HUES64 (cell line): Measurements from ENCODE around the gene CHMP4A.
"Not testable (repeated sequence)": the region's sequence is repeated elsewhere in the genome, so short reads cannot be mapped to it uniquely, and the experiment has no call there.

ENCODE experiments used
- H3K27ac ChIP-seq: 2 replicates; pipeline ENCODE4 v1.7.0; 2013; ENCODE audit warnings: low read depth, low read length, inconsistent platforms
- H3K27me3 ChIP-seq: 2 replicates; pipeline ENCODE4 v1.6.1; 2013; ENCODE audit warnings: mild to moderate bottlenecking, low read length; ENCODE audit not compliant: insufficient read depth
- H3K36me3 ChIP-seq: 2 replicates; pipeline ENCODE4 v1.6.1; 2013; ENCODE audit warnings: mild to moderate bottlenecking, low read length; ENCODE audit not compliant: insufficient read depth
- H3K4me1 ChIP-seq: 2 replicates; pipeline ENCODE4 v1.6.1; 2013; ENCODE audit warnings: mild to moderate bottlenecking, low read length, moderate library complexity; ENCODE audit not compliant: insufficient read depth
- H3K4me3 ChIP-seq: 2 replicates; pipeline ENCODE4 v1.5.1; 2013; ENCODE audit warnings: mild to moderate bottlenecking, low read length, moderate library complexity
- H3K9ac ChIP-seq: 2 replicates; pipeline ENCODE4 v1.6.1; 2013; ENCODE audit warnings: mild to moderate bottlenecking, low read depth, low read length
- H3K9me3 ChIP-seq: 2 replicates; pipeline ENCODE4 v1.6.1; 2013; ENCODE audit warnings: low read depth, low read length; ENCODE audit not compliant: insufficient read depth
- WGBS: fragments of 150-250, 120-280 bp; methylation state at CpG from one replicate; pipeline ENCODE4 v1.1.7; 2013; ENCODE audit warnings: missing lambda C conversion rate; 5-methylcytosine and 5-hydroxymethylcytosine counted together

CHMP4A gene

DNA sequence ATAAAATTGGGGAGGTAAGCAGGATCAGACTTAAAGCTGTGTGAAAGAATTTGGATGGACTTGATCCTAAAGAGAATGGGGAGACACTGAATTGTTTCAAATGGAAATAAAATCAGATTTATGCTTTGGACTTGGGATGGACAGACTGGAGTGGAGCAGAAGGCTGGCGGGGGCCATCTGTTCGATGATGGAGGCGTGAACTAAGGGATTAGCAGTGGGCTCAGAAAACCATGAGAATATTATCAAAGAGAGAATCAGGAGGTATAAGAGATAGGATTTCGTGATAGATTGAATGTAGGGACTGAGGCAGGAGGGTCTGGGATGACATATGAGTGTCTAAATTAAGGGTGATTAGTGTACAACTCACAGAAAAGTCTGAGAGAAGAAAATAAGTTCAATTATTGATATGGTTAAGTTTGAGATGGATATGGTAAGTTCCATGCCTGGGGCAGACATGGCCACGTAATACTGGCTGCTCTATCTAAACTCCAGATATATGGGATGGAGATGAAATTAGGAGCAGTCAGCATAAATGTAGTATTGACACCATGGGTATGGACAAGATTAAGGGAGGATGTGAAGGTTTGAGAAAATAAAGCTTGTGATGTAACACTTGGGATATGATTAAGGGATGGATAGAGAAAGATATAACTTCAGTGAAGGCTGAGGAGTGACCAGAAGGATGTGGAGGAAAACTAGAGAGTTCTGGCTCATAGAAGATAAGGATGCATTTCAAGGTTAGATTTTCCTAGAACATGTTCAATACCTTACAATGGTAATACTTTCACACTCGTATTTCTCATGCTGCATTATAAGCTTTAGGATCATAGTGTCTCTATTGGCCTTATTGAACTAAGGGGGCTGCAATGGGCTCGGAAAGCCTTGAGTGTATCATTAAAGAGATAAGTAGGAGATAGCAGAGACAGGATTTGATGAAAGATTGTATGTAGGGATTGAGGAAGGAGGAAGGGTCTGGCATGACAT, 8.8 kb downstream of the CHMP4A start:
- peaks cover 7% of the 10 kb centered on the region for H3K9me3 ChIP-seq
- H3K4me3 ChIP-seq, result no peak overlapping the region
- no peak overlapping the region for H3K27ac ChIP-seq
- no peak overlapping the region for H3K9ac ChIP-seq
- no peaks in the 10 kb centered on the region for H3K27me3 ChIP-seq
- WGBS, result 92% methylated on average over 7 of the region's 7 CpGs
- peaks cover 5% of the 10 kb centered on the region; the same call in 1 of the 2 replicates for H3K4me1 ChIP-seq
- H3K36me3 ChIP-seq, result peaks cover 61% of the 10 kb centered on the region

GRCh38 chr14:24203249-24203886, 9.9 kb downstream of the CHMP4A start:
- 93% methylated on average over 16 of the region's 16 CpGs for WGBS
- H3K9me3 ChIP-seq, H3K9ac ChIP-seq, H3K27me3 ChIP-seq, H3K4me3 ChIP-seq, H3K4me1 ChIP-seq: not testable (repeated sequence)
- Histone ChIP-seq H3K36me3 (peaks cover 51% of the 10 kb centered on the region), H3K27ac (peak overlapping the region; percentile 25; the same call in 1 of the 2 replicates)

GRCh38 chr14:24202538-24202937, 10.8 kb downstream of the CHMP4A start:
- H3K27me3 ChIP-seq, H3K4me3 ChIP-seq, H3K4me1 ChIP-seq, H3K9me3 ChIP-seq, H3K9ac ChIP-seq: not testable (repeated sequence)
- Histone ChIP-seq H3K36me3 (peaks cover 43% of the 10 kb centered on the region), H3K27ac (peak overlapping the region; percentile 79; the same call in 1 of the 2 replicates)
- WGBS, result 15% methylated on average over 8 of the region's 8 CpGs

DNA sequence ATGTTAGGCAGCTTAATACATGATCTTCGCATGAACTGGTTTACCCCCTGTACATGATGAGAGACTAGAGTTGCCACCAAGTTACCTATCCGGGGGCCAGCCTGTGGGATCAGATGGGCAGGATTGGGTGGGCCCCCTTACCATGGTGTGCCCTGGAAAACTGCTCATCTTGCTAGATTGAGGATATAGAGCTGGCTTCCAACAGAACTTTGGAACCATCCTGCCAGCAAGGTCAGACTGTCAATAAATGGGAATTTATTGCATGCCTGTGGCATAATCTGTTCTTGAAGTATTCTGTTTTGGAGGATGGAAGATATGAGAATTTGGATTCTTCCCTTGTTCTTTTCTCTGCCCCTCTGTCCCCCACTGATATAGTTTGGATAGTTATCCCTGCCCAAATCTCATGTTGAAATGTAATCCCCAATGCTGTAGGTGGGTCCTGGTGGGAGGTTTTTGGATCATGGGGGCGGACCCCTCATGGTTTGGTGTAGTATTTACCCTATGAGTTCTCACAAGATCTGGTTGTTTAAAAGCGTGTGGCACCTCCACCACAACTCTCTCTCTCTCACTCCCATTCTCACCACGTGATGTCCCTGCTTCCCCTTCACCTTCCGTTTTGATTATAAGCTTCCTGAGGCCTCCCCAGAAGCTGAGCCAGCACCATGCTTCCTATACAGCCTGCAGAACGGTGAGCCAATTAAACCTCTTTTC, 14.3 kb downstream of the CHMP4A start:
- WGBS, result 93% methylated on average over 6 of the region's 7 CpGs
- no peak overlapping the region for H3K4me3 ChIP-seq
- H3K36me3 ChIP-seq, result peaks cover 12% of the 10 kb centered on the region
- peaks cover 5% of the 10 kb centered on the region; the same call in 1 of the 2 replicates for H3K4me1 ChIP-seq
- H3K27me3 ChIP-seq, result no peaks in the 10 kb centered on the region
- no peak overlapping the region for H3K27ac ChIP-seq
- H3K9me3 ChIP-seq, result peaks cover 7% of the 10 kb centered on the region
- H3K9ac ChIP-seq, result no peak overlapping the region

- Histone ChIP-seq H3K9me3 (peaks cover 7% of the 10 kb centered on the region), H3K4me3 (peak overlapping the region; percentile 16; the same call in 1 of the 2 replicates), H3K36me3 (peaks cover 26% of the 10 kb centered on the region), H3K27me3 (no peaks in the 10 kb centered on the region), H3K9ac (no peak overlapping the region), H3K4me1 (no peaks in the 10 kb centered on the region; the same call in 1 of the 2 replicates), H3K27ac (no peak overlapping the region)
- 83% methylated on average over 1 of the region's 2 CpGs for WGBS
Observed at GRCh38 chr14:24197056-24197450, 16.2 kb downstream of the CHMP4A start.

DNA sequence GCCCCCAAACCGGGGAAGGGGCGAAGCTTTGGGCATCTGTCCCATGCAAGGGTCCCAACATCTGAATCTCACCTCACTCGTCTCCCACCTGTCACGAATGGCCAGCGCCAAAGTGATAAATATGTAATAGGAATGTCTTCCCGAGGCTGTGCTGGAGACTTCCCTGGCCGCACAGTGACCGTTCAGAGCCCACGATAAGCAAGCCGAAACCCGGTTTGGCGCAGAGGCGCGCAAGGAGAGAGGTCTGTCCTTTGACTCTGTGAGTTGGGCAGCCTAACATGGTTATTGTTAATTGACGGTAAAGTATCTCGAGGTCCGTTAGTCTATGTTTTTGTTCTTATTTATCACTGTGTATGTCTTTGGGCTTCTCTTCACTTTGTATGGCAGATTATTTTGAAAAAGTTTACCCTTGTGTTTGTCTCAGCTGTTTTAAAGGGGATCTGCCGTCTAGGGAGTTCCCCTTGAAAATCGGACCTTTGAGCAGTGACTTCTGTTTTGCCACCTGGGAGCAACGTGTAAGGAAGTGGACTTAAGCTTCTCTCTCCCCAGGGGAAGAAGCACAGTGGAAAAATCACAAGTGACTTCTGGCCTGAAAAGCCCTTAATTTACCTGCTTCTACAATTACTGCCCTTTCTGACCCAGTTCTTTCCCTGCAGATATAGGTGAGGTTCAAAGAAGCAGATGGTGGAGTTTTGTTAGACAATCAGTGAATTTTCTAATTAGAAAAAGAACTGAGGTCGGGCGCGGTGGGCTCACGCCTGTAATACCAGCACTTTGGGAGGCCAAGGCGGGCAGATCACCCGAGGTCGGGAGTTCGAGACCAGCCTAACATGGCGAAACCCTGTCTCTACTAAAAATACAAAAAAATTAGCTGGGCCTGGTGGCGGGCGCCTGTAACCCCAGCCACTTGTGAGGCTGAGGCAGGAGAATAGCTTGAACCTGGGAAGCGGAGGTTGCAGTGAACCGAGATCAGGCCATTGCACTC, 16.9 kb downstream of the CHMP4A start:
- Histone ChIP-seq H3K9me3 (peaks cover 2% of the 10 kb centered on the region; the same call in 1 of the 2 replicates), H3K4me1 (no peaks in the 10 kb centered on the region; the same call in 1 of the 2 replicates), H3K36me3 (peaks cover 28% of the 10 kb centered on the region), H3K9ac (peak overlapping the region; percentile 98), H3K27ac (peak overlapping the region; percentile 100), H3K27me3 (no peaks in the 10 kb centered on the region), H3K4me3 (peak overlapping the region; percentile 95)
- WGBS, result 37% methylated on average over 33 of the region's 33 CpGs

- H3K4me1 ChIP-seq, result no peaks in the 10 kb centered on the region
- H3K9me3 ChIP-seq, result no peaks in the 10 kb centered on the region
- H3K27me3 ChIP-seq, result no peaks in the 10 kb centered on the region
- under 1% methylated on average over 89 of the region's 89 CpGs for WGBS
- peaks cover 28% of the 10 kb centered on the region for H3K36me3 ChIP-seq
- H3K4me3 ChIP-seq, result peak within 1 kb of the TSS; percentile 95
- peak within 1 kb of the TSS; percentile 100 for H3K27ac ChIP-seq
- H3K9ac ChIP-seq, result peak within 1 kb of the TSS; percentile 98
Observed at GRCh38 chr14:24195186-24196070, 17.9 kb downstream of the CHMP4A start, which contains the start of gene TM9SF1. Gene TM9SF1, minus strand, starts transcription at chr14:24195441. Its CDS starts 422 bp downstream, at chr14:24195019.

DNA sequence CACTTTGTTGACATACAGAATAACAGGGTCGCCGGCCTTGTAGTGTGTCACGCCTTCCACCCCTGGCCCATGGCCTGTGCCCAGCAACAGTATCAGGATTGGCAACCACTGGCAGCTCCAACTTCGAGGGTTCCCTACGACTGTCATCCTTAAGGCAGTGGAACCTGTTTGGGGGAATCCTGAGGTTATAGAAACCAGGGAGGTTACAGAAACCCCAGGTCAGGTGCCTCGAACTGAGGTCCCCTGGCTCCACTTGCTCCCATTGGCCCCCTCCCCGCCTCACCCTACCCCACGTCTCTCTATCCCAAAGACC, 18.5 kb downstream of the CHMP4A start:
- no peaks in the 10 kb centered on the region for H3K4me1 ChIP-seq
- H3K9me3 ChIP-seq, result no peaks in the 10 kb centered on the region
- 64% methylated on average over 8 of the region's 8 CpGs for WGBS
- peaks cover 32% of the 10 kb centered on the region for H3K36me3 ChIP-seq
- H3K4me3 ChIP-seq, result peak overlapping the region; percentile 95
- H3K9ac ChIP-seq, result peak overlapping the region; percentile 98
- H3K27ac ChIP-seq, result peak overlapping the region; percentile 100; the same call in 1 of the 2 replicates
- no peaks in the 10 kb centered on the region for H3K27me3 ChIP-seq

- Histone ChIP-seq H3K36me3 (peaks cover 33% of the 10 kb centered on the region), H3K4me3 (peak overlapping the region; percentile 95), H3K27me3 (no peaks in the 10 kb centered on the region), H3K9me3 (no peaks in the 10 kb centered on the region), H3K27ac (no peak overlapping the region), H3K9ac (0 out of 2 replicates have a peak overlapping the region, but pooled peaks have one; percentile 98), H3K4me1 (peaks cover under 1% of the 10 kb centered on the region; the same call in 1 of the 2 replicates)
- 90% methylated on average over 7 of the region's 7 CpGs for WGBS
Observed at GRCh38 chr14:24194186-24194872, 19.0 kb downstream of the CHMP4A start.
